GM23338 (cell line): Measurements from ENCODE around the gene TNFRSF1A. TPM values are rescaled to one million over a fixed set of nuclear protein-coding genes. Genes with fewer than 3 reads are reported as not detected.

Experiments
- ATAC-seq: fragments of 200-7000 bp; cut with Tn5 transposase; 3 replicates; pipeline ENCODE4 v1.9.1; 2020
- DNase-seq: peaks from one replicate; pipeline ENCODE4 v3.0.0-alpha.2; 2015; ENCODE audit warnings: low spot score
- H2AFZ ChIP-seq: fragments of 200-600 bp; sonication (generic); 2 replicates; pipeline ENCODE4 v1.8.0; 2016; ENCODE audit warnings: antibody characterized with exemption, mild to moderate bottlenecking, moderate library complexity
- H3F3A ChIP-seq: fragments of 200-600 bp; sonication (generic); replicated peaks from 2 replicates; pipeline ENCODE4 v1.8.0; 2017; ENCODE audit warnings: antibody characterized with exemption, mixed run types, low read depth
- H3K27ac ChIP-seq: fragments of 200-600 bp; sonication (generic); 2 replicates; pipeline ENCODE4 v1.6.1; 2016; ENCODE audit warnings: low read depth
- H3K27me3 ChIP-seq: fragments of 200-600 bp; sonication (generic); 2 replicates; pipeline ENCODE4 v1.8.0; 2016; ENCODE audit warnings: mild to moderate bottlenecking, mixed run types, moderate library complexity; ENCODE audit not compliant: insufficient read depth
- H3K36me3 ChIP-seq: fragments of 200-600 bp; sonication (generic); 2 replicates; pipeline ENCODE4 v1.8.0; 2016; ENCODE audit warnings: mild to moderate bottlenecking; ENCODE audit not compliant: insufficient read depth
- H3K4me1 ChIP-seq: fragments of 200-600 bp; sonication (generic); 2 replicates; pipeline ENCODE4 v1.8.0; 2016; ENCODE audit warnings: mild to moderate bottlenecking, moderate library complexity; ENCODE audit not compliant: insufficient read depth
- H3K4me2 ChIP-seq: fragments of 200-600 bp; sonication (generic); 2 replicates; pipeline ENCODE4 v1.7.1; 2017; ENCODE audit warnings: mixed run types
- H3K4me3 ChIP-seq: fragments of 200-600 bp; sonication (generic); 2 replicates; pipeline ENCODE4 v1.6.1; 2016; ENCODE audit warnings: mixed run types
- H3K79me2 ChIP-seq: fragments of 200-600 bp; sonication (generic); replicated peaks from 2 replicates; pipeline ENCODE4 v1.8.0; 2017; ENCODE audit warnings: mild to moderate bottlenecking; ENCODE audit not compliant: insufficient read depth
- H3K9me2 ChIP-seq: fragments of 200-600 bp; sonication (generic); 2 replicates; pipeline ENCODE4 v1.8.0; 2017; ENCODE audit not compliant: insufficient read depth
- H4K20me1 ChIP-seq: fragments of 200-600 bp; sonication (generic); replicated peaks from 2 replicates; pipeline ENCODE4 v1.8.0; 2017; ENCODE audit warnings: mild to moderate bottlenecking; ENCODE audit not compliant: insufficient read depth
- H3K27ac Mint-ChIP-seq: 2 replicates; pipeline ENCODE4 v1.8.0; 2020; ENCODE audit warnings: inconsistent platforms, mild to moderate bottlenecking, moderate library complexity, mixed read lengths
- H3K27me3 Mint-ChIP-seq: 3 replicates; pipeline ENCODE4 v1.8.0; 2022; ENCODE audit warnings: low read depth, mild to moderate bottlenecking, moderate library complexity, mixed read lengths, inconsistent platforms; ENCODE audit not compliant: insufficient read depth, poor library complexity
- H3K36me3 Mint-ChIP-seq: 3 replicates; pipeline ENCODE4 v1.8.0; 2021; ENCODE audit warnings: low read depth, mild to moderate bottlenecking, inconsistent platforms, moderate library complexity, mixed read lengths
- H3K4me1 Mint-ChIP-seq: 3 replicates; pipeline ENCODE4 v1.8.0; 2020; ENCODE audit warnings: mild to moderate bottlenecking, inconsistent platforms, mixed read lengths
- H3K4me3 Mint-ChIP-seq: 3 replicates; pipeline ENCODE4 v1.8.0; 2021; ENCODE audit warnings: moderate library complexity, mild to moderate bottlenecking, inconsistent platforms, mixed read lengths
- H3K9me3 Mint-ChIP-seq: 3 replicates; pipeline ENCODE4 v1.8.0; 2020; ENCODE audit warnings: moderate library complexity, mild to moderate bottlenecking, inconsistent platforms, mixed read lengths
- CREB1 ChIP-seq: fragments of 250-450 bp; sonication (Bioruptor Pico); IDR thresholded peaks from 2 replicates; pipeline ENCODE4 v1.5.0; 2020; ENCODE audit warnings: low read depth, mild to moderate bottlenecking, moderate library complexity
- CTCF ChIP-seq, 2 experiments: fragments of 200-600 bp in 1 of 2; sonication (generic) in 1 of 2; conservative IDR thresholded peaks; 2 replicates each; pipeline versions ENCODE4 v1.5.1 to v1.6.1; 2016 to 2017; ENCODE audit warnings: antibody characterized with exemption in 2 of 2, low read depth in 2 of 2, mild to moderate bottlenecking in 2 of 2, moderate library complexity in 1 of 2
- EZH2 ChIP-seq: fragments of 200-600 bp; sonication (generic); IDR thresholded peaks from one replicate; pipeline ENCODE4 v1.8.0; 2017; ENCODE audit warnings: antibody characterized with exemption, mild to moderate bottlenecking, low read depth; ENCODE audit not compliant: unreplicated experiment
- EZH2phosphoT487 ChIP-seq: fragments of 200-600 bp; sonication (generic); IDR thresholded peaks from one replicate; pipeline ENCODE4 v1.8.1; 2018; ENCODE audit warnings: antibody characterized with exemption; ENCODE audit not compliant: unreplicated experiment
- JUNB ChIP-seq: IDR thresholded peaks from one replicate; pipeline ENCODE4 v1.6.1; 2016; ENCODE audit warnings: antibody characterized with exemption; ENCODE audit not compliant: unreplicated experiment
- POLR2AphosphoS5 ChIP-seq: IDR thresholded peaks from 2 replicates; pipeline ENCODE4 v1.6.1; 2016; ENCODE audit warnings: antibody characterized with exemption, low read depth
- REST ChIP-seq: IDR thresholded peaks from one replicate; pipeline ENCODE4 v1.6.1; 2018; ENCODE audit warnings: antibody characterized with exemption; ENCODE audit not compliant: unreplicated experiment
- ZNF114 ChIP-seq: fragments of 250-450 bp; sonication (Bioruptor Pico); IDR thresholded peaks from 2 replicates; pipeline ENCODE4 v1.5.0; 2020; ENCODE audit warnings: mild to moderate bottlenecking, moderate library complexity
- ZNF462 ChIP-seq: fragments of 250-450 bp; sonication (Bioruptor Pico); IDR thresholded peaks from 2 replicates; pipeline ENCODE4 v1.5.0; 2020; ENCODE audit warnings: mild to moderate bottlenecking, moderate library complexity
- polyA plus RNA-seq: library from polyadenylated mRNA; unstranded; fragments of >200 nt; fragmentation: Nextera tagmentation; extraction: Ambion mirVana; gene quantifications from 2 replicates; pipeline ENCODE4 v1.2.1, GENCODE V29; 2016
- total RNA-seq: library from RNA; depleted of rRNA; stranded (reverse); fragments of >200 nt; shearing (Covaris generic); gene quantifications from 2 replicates; pipeline ENCODE4 v1.2.3, GENCODE V29; 2014

TNFRSF1A gene
- total and polyA plus RNA-seq, 2 experiments from 2014 or later: 24.3 to 43.4 TPM

- no peak for TF ChIP-seq ZNF462 (CRISPR knock-in tag)
- no peak for TF ChIP-seq CREB1 (CRISPR knock-in tag)
- no peak for TF ChIP-seq EZH2
- no peak for TF ChIP-seq CTCF (conservative IDR thresholded peaks at IDR 0.05; ENCODE audit: low read depth in 2 of 2)
Measured at GRCh38 chr12:6362403-6362802, 20.5 kb upstream of the TNFRSF1A start (continued).

GRCh38 chr12:6361834-6362233 is 20.0 kb upstream of the TNFRSF1A start:
- H3K4me2 ChIP-seq: no peak overlapping the region
- peak overlapping the region; percentile 56; the same call in 1 of the 2 replicates for H3K27ac Mint-ChIP-seq
- TF ChIP-seq ZNF114 (CRISPR knock-in tag) (no peak), REST (no peak), JUNB (no peak), CTCF (conservative IDR thresholded peaks at IDR 0.05; ENCODE audit: low read depth in 2 of 2) (no peak), POLR2AphosphoS5 (no peak), EZH2 (no peak), CREB1 (CRISPR knock-in tag) (no peak), EZH2phosphoT487 (no peak)

More at GRCh38 chr12:6361834-6362233, 20.0 kb upstream of the TNFRSF1A start:
- H3K9me2 ChIP-seq: no peaks in the 10 kb centered on the region
- H2AFZ ChIP-seq: no peak overlapping the region
- peaks cover 6% of the 10 kb centered on the region; the same call in 1 of the 2 replicates for H3F3A ChIP-seq
- H3K27me3 ChIP-seq: no peaks in the 10 kb centered on the region
- H3K27me3 Mint-ChIP-seq: peaks cover 7% of the 10 kb centered on the region
- no peaks in the 10 kb centered on the region for H3K36me3 ChIP-seq
- peaks cover 58% of the 10 kb centered on the region for H3K36me3 Mint-ChIP-seq
- H3K4me1 ChIP-seq: peaks cover 3% of the 10 kb centered on the region; the same call in 1 of the 2 replicates
- H3K4me3 Mint-ChIP-seq: no peak overlapping the region; the same call in 2 of the 3 replicates
- no peak overlapping the region for H3K27ac ChIP-seq
- peaks cover 34% of the 10 kb centered on the region for H3K79me2 ChIP-seq
- H4K20me1 ChIP-seq: peaks cover 16% of the 10 kb centered on the region
- DNase-seq (no peak), ATAC-seq (no peak)
- no peak overlapping the region for H3K4me3 ChIP-seq
- no peaks in the 10 kb centered on the region for H3K9me3 Mint-ChIP-seq
- H3K4me1 Mint-ChIP-seq: peaks cover 10% of the 10 kb centered on the region
